B cell (primary cell): ENCODE measurements around the gene FSTL5. TPM values are rescaled to one million over a fixed set of nuclear protein-coding genes. Genes with fewer than 3 reads are reported as not detected.

Experiments used
- ATAC-seq: fragments of 200-7000 bp; cut with Tn5 transposase; one replicate; pipeline ENCODE4 v1.10.0; 2021; ENCODE audit warnings: low read depth, mild to moderate bottlenecking, moderate number of reproducible peaks, moderate library complexity
- CTCF ChIA-PET: fragments of 350-600 bp; sonication (Branson Sonifier 250); formaldehyde crosslinking; loops from one replicate; lab custom pipeline; 2021; ENCODE audit warnings: antibody characterized with exemption, inconsistent platforms; lab: Charles Lee
- POLR2A ChIA-PET: fragments of 350-600 bp; sonication (Branson Sonifier 250); formaldehyde crosslinking; loops from one replicate; lab custom pipeline; 2021; ENCODE audit warnings: antibody characterized with exemption; lab: Charles Lee
- DNase-seq: peaks from one replicate; pipeline ENCODE4 v3.0.0; 2013
- H2AFZ ChIP-seq: 2 replicates; pipeline ENCODE4 v1.6.1; 2012; ENCODE audit warnings: mild to moderate bottlenecking, low read depth, low read length; ENCODE audit not compliant: insufficient read depth, poor library complexity, severe bottlenecking
- H3K27ac ChIP-seq, 2 donors: 1 replicate in 1 of 2; 2 replicates in 1 of 2; pipeline ENCODE4 v1.5.1; 2012 to 2013; ENCODE audit warnings: low read length in 2 of 2, mild to moderate bottlenecking in 2 of 2, moderate library complexity in 1 of 2
- H3K27me3 ChIP-seq, 4 experiments: fragments of 200-600 bp in 1 of 4; sonication (generic) in 1 of 4; replicated peaks in 1 of 4; 1 replicate in 2 of 4; 2 replicates in 2 of 4; pipeline versions ENCODE4 v1.6.1 to v1.7.0; 2013 to 2016; ENCODE audit warnings: low read length in 3 of 4, mild to moderate bottlenecking in 2 of 4, mixed read lengths in 1 of 4, moderate library complexity in 1 of 4; ENCODE audit not compliant: insufficient read depth in 4 of 4, control insufficient read depth in 3 of 4; ENCODE audit errors: control extremely low read depth in 1 of 4
- H3K36me3 ChIP-seq, 2 experiments: replicated peaks in 1 of 2; 1 replicate in 1 of 2; 2 replicates in 1 of 2; pipeline versions ENCODE4 v1.6.1 to v1.7.1; 2013; ENCODE audit warnings: low read length in 1 of 2; ENCODE audit not compliant: insufficient read depth in 2 of 2, control insufficient read depth in 1 of 2; ENCODE audit errors: control extremely low read depth in 1 of 2, extremely low read depth in 1 of 2
- H3K4me1 ChIP-seq, 2 donors: fragments of 200-600 bp in 1 of 2; sonication (generic) in 1 of 2; 1 replicate in 1 of 2; 2 replicates in 1 of 2; pipeline versions ENCODE4 v1.5.1 to v1.6.1; 2013 to 2017; ENCODE audit warnings: low read length in 2 of 2; ENCODE audit not compliant: control insufficient read depth in 2 of 2, insufficient read depth in 2 of 2
- H3K4me2 ChIP-seq: replicated peaks from 2 replicates; pipeline ENCODE3; 2012; ENCODE audit warnings: mild to moderate bottlenecking, low read depth, low read length; ENCODE audit not compliant: poor library complexity, severe bottlenecking
- H3K4me3 ChIP-seq, 5 experiments: fragments of 200-600 bp in 1 of 5; sonication (generic) in 1 of 5; 1 replicate in 3 of 5; 2 replicates in 2 of 5; pipeline versions ENCODE4 v1.5.1 to v1.7.0; 2011 to 2016; ENCODE audit warnings: low read length in 4 of 5, mild to moderate bottlenecking in 4 of 5, low read depth in 2 of 5, control low read depth in 1 of 5, moderate library complexity in 1 of 5; ENCODE audit not compliant: insufficient read depth in 1 of 5; ENCODE audit errors: control extremely low read depth in 1 of 5, extremely low read depth in 1 of 5
- H3K79me2 ChIP-seq: fragments of 200-600 bp; sonication (generic); one replicate; pipeline ENCODE4 v1.6.0; 2016; ENCODE audit warnings: low read length; ENCODE audit not compliant: control insufficient read depth, insufficient read depth
- H3K9ac ChIP-seq: fragments of 200-600 bp; sonication (generic); 2 replicates; pipeline ENCODE4 v1.6.1; 2017; ENCODE audit warnings: mild to moderate bottlenecking, low read length, moderate library complexity
- H3K9me3 ChIP-seq, 3 donors: one replicate each; pipeline versions ENCODE4 v1.6.1 to v1.7.1; 2013; ENCODE audit warnings: low read length in 2 of 3; ENCODE audit not compliant: control insufficient read depth in 2 of 3, insufficient read depth in 1 of 3; ENCODE audit errors: control extremely low read depth in 1 of 3
- H4K20me1 ChIP-seq: 2 replicates; pipeline ENCODE4 v1.6.0; 2012; ENCODE audit warnings: mild to moderate bottlenecking, low read length; ENCODE audit not compliant: insufficient read depth, control insufficient read depth, poor library complexity, severe bottlenecking
- H3K27ac Mint-ChIP-seq: one replicate; pipeline ENCODE4 v1.8.0; 2021; ENCODE audit warnings: mixed read lengths
- H3K27me3 Mint-ChIP-seq: one replicate; pipeline ENCODE4 v1.8.0; 2021; ENCODE audit warnings: mixed read lengths
- H3K4me1 Mint-ChIP-seq: one replicate; pipeline ENCODE4 v1.8.0; 2021; ENCODE audit warnings: mixed read lengths
- H3K4me3 Mint-ChIP-seq: one replicate; pipeline ENCODE4 v1.8.0; 2021; ENCODE audit warnings: mixed read lengths
- H3K9me3 Mint-ChIP-seq: one replicate; pipeline ENCODE4 v1.8.0; 2022; ENCODE audit warnings: mixed read lengths; ENCODE audit not compliant: insufficient read depth
- EZH2 ChIP-seq: IDR thresholded peaks from 2 replicates; pipeline ENCODE4 v1.6.1; 2012; ENCODE audit warnings: borderline replicate concordance, low read depth, mild to moderate bottlenecking, moderate library complexity, low read length; ENCODE audit not compliant: insufficient read depth, poor library complexity, severe bottlenecking
- WGBS: methylation state at CpG from one replicate; pipeline ENCODE4 v1.1.5; 2013; ENCODE audit warnings: missing lambda C conversion rate; ENCODE audit not compliant: insufficient coverage; 5-methylcytosine and 5-hydroxymethylcytosine counted together
- intact Hi-C: fragments of 100-400 bp; cut with micrococcal nuclease; formaldehyde crosslinking; loops from one replicate; pipeline ENCODE4 v1.10.0; 2022
- polyA plus RNA-seq: library from polyadenylated mRNA; depleted of rRNA; stranded (reverse); fragments of >200 nt; gene quantifications from 2 replicates; pipeline ENCODE4 v1.2.3, GENCODE V29; 2012
- total RNA-seq, 2 donors: library from RNA; stranded (reverse); fragments of 120-200 nt in 1 of 2; gene quantifications; 1 replicate in 1 of 2; 2 replicates in 1 of 2; pipeline versions ENCODE4 v1.2.3 to v1.2.4, GENCODE V29; 2013 to 2022
- TF ChIP-seq, protein P1 (sequence below): fragments of 200-600 bp; IDR thresholded peaks from one replicate; pipeline ENCODE4 v1.8.0; 2022; ENCODE audit warnings: antibody characterized with exemption, mild to moderate bottlenecking

The FSTL5 gene
- total and polyA plus RNA-seq, 2 donors (not counting 1 experiment from before 2014, with no cell fraction given), result not detected

- Histone ChIP-seq H3K27ac (no peak overlapping the region), H2AFZ (no peak overlapping the region), H3K4me3 (no peak overlapping the region), H3K9me3 (peaks cover 0 to 15% (median 0%) of the 10 kb centered on the region in 3 donors), H3K79me2 (no peaks in the 10 kb centered on the region), H3K27me3 (no peaks in the 10 kb centered on the region), H3K9ac (no peak overlapping the region), H3K4me1 (no peaks in the 10 kb centered on the region), H3K36me3 (no peaks in the 10 kb centered on the region), H3K4me2 (no peak overlapping the region), H4K20me1 (no peaks in the 10 kb centered on the region)
- no peak for TF ChIP-seq EZH2
- TF ChIP-seq, protein P1, sequence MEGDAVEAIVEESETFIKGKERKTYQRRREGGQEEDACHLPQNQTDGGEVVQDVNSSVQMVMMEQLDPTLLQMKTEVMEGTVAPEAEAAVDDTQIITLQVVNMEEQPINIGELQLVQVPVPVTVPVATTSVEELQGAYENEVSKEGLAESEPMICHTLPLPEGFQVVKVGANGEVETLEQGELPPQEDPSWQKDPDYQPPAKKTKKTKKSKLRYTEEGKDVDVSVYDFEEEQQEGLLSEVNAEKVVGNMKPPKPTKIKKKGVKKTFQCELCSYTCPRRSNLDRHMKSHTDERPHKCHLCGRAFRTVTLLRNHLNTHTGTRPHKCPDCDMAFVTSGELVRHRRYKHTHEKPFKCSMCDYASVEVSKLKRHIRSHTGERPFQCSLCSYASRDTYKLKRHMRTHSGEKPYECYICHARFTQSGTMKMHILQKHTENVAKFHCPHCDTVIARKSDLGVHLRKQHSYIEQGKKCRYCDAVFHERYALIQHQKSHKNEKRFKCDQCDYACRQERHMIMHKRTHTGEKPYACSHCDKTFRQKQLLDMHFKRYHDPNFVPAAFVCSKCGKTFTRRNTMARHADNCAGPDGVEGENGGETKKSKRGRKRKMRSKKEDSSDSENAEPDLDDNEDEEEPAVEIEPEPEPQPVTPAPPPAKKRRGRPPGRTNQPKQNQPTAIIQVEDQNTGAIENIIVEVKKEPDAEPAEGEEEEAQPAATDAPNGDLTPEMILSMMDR, result no peak
- ATAC-seq (no peak), DNase-seq (no peak)
- ChIA-PET CTCF (no interaction called here), POLR2A (no interaction called here)
- H3K4me1 Mint-ChIP-seq, result no peaks in the 10 kb centered on the region
- intact Hi-C loops, result no loop called here
- H3K9me3 Mint-ChIP-seq, result peaks cover 2% of the 10 kb centered on the region
- no peaks in the 10 kb centered on the region for H3K27me3 Mint-ChIP-seq
- 89% methylated on average over 5 of the region's 11 CpGs for WGBS
- H3K4me3 Mint-ChIP-seq, result no peak overlapping the region
- no peak overlapping the region for H3K27ac Mint-ChIP-seq
Observed at GRCh38 chr4:161817914-161818313, 345.9 kb downstream of the FSTL5 start.

DNA sequence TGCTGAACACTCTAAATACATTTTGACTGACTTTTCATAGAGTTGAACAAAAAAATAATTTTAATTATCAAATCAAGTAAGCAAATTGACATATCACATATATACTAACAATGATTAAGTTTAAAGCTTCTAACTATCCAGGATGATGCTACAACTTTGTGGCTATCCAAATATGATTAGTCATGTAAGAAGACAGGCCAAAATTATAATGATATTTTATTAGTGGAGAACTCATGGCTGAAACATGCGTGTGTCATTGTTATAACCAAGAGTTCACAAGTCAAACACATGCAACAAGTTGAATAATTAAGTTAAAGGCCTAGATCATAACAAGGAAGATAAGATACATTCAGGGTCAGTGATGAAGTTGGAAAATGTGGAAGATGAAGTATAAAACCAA is 346.8 kb downstream of the FSTL5 start:
- H3K27ac Mint-ChIP-seq, result no peak overlapping the region
- no peak overlapping the region for H3K27ac ChIP-seq
- peaks cover 2% of the 10 kb centered on the region for H3K9me3 Mint-ChIP-seq
- no peaks in the 10 kb centered on the region for H3K4me1 ChIP-seq
- ChIA-PET POLR2A (no interaction called here), CTCF (no interaction called here)
- no peaks in the 10 kb centered on the region for H3K27me3 Mint-ChIP-seq
- DNase-seq (no peak), ATAC-seq (no peak)
- no peaks in the 10 kb centered on the region for H3K79me2 ChIP-seq
- TF ChIP-seq EZH2, result no peak
- TF ChIP-seq, protein P1, result no peak
- no peak overlapping the region for H3K9ac ChIP-seq
- no peaks in the 10 kb centered on the region for H4K20me1 ChIP-seq
- H3K4me2 ChIP-seq, result no peak overlapping the region
- intact Hi-C loops, result no loop called here
- no peak overlapping the region for H3K4me3 Mint-ChIP-seq
- H3K4me1 Mint-ChIP-seq, result no peaks in the 10 kb centered on the region
- peaks cover 0 to 8% (median 0%) of the 10 kb centered on the region in 3 donors for H3K9me3 ChIP-seq
- no peak overlapping the region for H2AFZ ChIP-seq
- H3K27me3 ChIP-seq, result no peaks in the 10 kb centered on the region
- no CpG with 5 or more reads among the region's 1 CpG for WGBS
- H3K36me3 ChIP-seq, result no peaks in the 10 kb centered on the region
- H3K4me3 ChIP-seq, result no peak overlapping the region
